ENCODE measurements around the gene USP22. TPM values are rescaled to one million over a fixed set of nuclear protein-coding genes. Genes with fewer than 3 reads are reported as not detected.
A peak's percentile ranks its signal among the peaks of the same experiment; 100 is the strongest.
"Not testable (repeated sequence)": the region's sequence is repeated elsewhere in the genome, so short reads cannot be mapped to it uniquely, and the experiment has no call there.

Gene USP22
- total RNA-seq, 1 donor from 2014 or later, result 235 TPM

DNA sequence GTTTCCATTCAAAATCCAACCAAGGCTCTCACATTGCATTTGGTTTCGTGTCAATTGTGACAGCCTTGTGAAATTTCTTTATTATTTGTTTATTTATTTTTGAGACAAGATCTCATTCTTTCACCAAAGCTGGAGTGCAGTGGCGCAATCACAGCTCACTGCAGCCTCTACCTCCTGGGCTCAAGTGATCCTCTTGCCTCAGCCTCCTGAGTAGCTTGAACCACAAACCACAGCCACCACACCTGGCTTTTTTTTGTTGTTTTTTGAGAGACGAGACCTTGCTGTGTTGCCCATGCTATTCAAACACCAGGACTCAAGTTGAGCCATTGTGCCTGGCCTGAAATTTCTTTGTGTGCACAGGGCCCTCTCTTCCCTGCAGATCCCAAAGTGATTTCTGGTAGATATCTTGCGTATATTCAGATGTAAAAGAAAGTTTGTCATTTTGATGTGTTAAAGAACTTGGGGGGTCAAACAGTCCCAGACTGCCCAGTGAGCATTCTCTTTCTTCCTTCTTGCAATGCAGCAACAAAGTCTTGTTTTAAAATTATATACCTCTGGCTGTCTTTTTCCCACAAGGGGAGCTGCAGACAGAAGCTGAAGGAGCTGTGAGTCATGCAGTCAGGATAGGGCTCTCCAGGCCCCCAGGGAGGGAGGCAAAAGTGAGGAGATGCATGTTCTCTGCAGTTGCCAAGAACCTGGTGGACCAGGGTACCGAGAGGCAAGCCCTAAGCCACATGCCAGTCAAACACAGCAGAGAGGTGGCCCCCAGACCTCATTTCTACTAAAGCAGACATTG, 15.5 kb upstream of the USP22 start:
- DNase-seq (ENCODE audit: low read depth), result no peak
- TF ChIP-seq, protein P1, sequence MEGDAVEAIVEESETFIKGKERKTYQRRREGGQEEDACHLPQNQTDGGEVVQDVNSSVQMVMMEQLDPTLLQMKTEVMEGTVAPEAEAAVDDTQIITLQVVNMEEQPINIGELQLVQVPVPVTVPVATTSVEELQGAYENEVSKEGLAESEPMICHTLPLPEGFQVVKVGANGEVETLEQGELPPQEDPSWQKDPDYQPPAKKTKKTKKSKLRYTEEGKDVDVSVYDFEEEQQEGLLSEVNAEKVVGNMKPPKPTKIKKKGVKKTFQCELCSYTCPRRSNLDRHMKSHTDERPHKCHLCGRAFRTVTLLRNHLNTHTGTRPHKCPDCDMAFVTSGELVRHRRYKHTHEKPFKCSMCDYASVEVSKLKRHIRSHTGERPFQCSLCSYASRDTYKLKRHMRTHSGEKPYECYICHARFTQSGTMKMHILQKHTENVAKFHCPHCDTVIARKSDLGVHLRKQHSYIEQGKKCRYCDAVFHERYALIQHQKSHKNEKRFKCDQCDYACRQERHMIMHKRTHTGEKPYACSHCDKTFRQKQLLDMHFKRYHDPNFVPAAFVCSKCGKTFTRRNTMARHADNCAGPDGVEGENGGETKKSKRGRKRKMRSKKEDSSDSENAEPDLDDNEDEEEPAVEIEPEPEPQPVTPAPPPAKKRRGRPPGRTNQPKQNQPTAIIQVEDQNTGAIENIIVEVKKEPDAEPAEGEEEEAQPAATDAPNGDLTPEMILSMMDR (IDR thresholded peaks at IDR 0.05; ENCODE audit: insufficient read depth, low read length, poor library complexity, severe bottlenecking), result peak; percentile 29
- Histone ChIP-seq H3K36me3 (ENCODE audit: control insufficient read depth, insufficient read depth, low read length) (no peaks in the 10 kb centered on the region), H3K27me3 (ENCODE audit: control insufficient read depth, insufficient read depth, low read length) (peaks cover 2% of the 10 kb centered on the region), H3K4me3 (ENCODE audit: low read depth, low read length) (no peak overlapping the region)

DNA sequence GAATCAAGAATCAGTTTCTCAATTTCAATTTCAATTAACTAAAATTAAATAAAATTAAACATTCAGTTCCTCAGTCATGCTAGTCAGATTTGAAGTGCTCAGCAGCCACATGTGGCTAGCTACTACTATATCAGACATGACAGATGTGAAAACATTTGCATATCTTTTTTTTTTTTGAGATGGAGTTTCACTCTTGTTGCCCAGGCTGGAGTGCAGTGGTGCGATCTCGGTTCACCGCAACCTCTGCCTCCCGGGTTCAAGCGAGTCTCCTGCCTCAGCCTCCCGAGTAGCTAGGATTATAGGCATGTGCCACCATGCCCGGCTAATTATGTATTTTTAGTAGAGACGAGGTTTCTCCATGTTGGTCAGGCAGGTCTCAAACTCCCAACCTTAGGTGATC, 10.2 kb upstream of the USP22 start:
- not testable (repeated sequence) for H3K4me3 ChIP-seq (ENCODE audit: low read depth, low read length); H3K27me3 ChIP-seq (ENCODE audit: control insufficient read depth, insufficient read depth, low read length); H3K36me3 ChIP-seq (ENCODE audit: control insufficient read depth, insufficient read depth, low read length); DNase-seq (ENCODE audit: low read depth)

DNA sequence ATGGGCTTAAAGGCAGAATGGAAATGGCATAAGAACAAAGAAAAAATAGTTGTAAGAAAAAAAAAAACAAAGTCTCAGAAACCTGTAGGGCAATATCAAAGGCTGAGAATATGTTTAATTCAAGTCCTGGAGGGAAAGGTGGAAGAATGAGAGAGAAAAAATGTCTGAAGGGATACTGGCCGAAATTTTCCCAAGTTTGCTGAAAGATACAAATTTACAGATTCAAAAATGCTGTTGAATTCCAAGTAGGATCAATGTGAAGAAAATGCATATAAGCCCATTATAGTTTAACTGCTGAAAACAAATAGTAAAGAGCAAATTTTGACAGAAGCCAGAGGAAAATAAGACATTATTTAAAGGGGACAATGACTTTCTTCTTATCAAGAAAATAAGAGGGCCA, 6.6 kb upstream of the USP22 start:
- Histone ChIP-seq H3K36me3 (ENCODE audit: control insufficient read depth, insufficient read depth, low read length) (no peaks in the 10 kb centered on the region), H3K4me3 (ENCODE audit: low read depth, low read length) (no peak overlapping the region), H3K27me3 (ENCODE audit: control insufficient read depth, insufficient read depth, low read length) (no peaks in the 10 kb centered on the region)
- TF ChIP-seq, protein P1 (IDR thresholded peaks at IDR 0.05; ENCODE audit: insufficient read depth, low read length, poor library complexity, severe bottlenecking), result no peak
- no peak for DNase-seq (ENCODE audit: low read depth)

DNA sequence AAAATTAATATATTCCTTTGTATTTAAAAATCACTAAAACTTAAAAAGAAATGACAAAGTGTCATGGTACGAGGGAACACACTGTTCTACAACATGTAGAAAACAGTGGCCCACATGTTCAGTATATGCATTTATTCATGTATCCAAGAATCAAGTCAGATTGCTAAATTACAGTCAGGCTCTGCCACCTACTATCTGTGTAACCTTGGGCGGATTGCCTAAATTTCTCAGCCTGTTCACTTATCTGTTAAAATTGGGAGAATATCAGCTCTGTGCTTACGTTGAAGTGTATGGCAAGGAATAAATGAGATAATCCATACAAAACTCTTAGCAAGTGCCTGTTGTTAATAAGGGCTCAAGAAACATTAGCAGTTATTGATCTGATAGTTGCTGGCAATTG, 3.4 kb upstream of the USP22 start:
- TF ChIP-seq, protein P1 (IDR thresholded peaks at IDR 0.05; ENCODE audit: insufficient read depth, low read length, poor library complexity, severe bottlenecking), result no peak
- DNase-seq (ENCODE audit: low read depth), result no peak
- no peaks in the 10 kb centered on the region for H3K27me3 ChIP-seq (ENCODE audit: control insufficient read depth, insufficient read depth, low read length)
- no peaks in the 10 kb centered on the region for H3K36me3 ChIP-seq (ENCODE audit: control insufficient read depth, insufficient read depth, low read length)
- no peak overlapping the region for H3K4me3 ChIP-seq (ENCODE audit: low read depth, low read length)

DNA sequence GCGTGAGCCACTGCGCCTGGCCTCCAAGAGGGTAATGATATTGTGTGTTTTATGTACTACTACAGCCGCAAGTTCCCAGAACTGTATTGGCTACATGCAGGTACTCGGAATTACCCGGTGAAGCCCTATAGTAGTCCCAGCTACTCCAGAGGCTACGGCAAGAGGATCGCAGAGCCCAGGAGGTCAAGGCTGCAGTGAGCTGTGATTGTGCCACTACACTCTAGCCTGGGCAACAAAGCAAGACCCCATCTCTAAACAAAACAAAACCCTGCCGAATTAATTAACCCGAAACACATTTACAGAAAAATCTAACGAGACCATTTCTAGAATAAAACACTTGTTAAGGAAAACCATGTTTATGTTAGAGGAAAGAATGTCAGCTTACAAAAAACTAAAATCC, 2.2 kb upstream of the USP22 start:
- H3K27me3 ChIP-seq (ENCODE audit: control insufficient read depth, insufficient read depth, low read length), result no peaks in the 10 kb centered on the region
- H3K4me3 ChIP-seq (ENCODE audit: low read depth, low read length), result no peak overlapping the region
- TF ChIP-seq, protein P1 (IDR thresholded peaks at IDR 0.05; ENCODE audit: insufficient read depth, low read length, poor library complexity, severe bottlenecking), result no peak
- DNase-seq (ENCODE audit: low read depth), result no peak
- no peaks in the 10 kb centered on the region for H3K36me3 ChIP-seq (ENCODE audit: control insufficient read depth, insufficient read depth, low read length)

DNA sequence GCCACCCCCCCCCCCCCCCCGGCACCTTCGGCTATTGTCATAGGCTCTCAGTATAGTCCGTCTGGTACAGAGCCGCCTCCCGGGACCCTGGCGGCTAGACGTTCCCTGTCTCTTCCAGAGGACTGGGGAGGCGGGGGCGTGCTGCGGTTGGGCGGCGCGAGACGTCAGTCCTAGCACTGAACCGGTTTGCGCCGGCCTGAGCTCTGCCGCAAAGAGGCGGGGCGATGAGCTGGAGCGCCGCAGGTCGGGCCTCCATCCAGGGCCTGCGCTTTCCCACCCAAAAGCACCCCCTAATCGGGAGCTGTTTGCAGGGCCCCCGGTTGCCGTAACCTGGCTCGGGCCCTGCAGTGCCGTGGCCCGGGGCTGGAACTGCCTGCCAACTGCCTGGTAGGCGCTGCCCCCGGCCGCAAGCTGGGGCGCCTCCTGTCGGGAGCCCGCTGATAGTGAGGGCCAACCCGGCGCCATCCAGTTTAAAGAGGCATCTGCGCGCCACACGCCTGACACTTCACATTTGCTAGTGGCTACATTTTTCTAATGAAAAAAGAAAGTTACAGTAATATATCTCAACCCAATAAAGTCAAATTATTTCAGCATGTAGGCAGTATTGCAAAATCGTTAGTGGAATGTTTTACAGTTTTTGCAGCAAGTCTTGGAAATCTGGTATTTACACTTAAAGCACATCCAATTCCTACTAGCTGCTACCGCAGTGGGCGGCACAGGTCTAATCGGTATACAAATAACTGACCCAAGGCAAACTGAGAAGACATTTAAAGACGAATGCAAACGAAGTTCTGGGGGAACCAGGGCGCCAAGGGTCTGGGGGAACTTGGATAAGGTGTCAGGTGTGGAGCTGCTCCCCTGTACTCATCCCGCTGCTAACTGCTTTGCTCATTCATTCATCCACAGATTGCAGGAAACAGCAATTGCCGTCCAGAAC, 753 bp upstream of the USP22 start:
- Histone ChIP-seq H3K27me3 (ENCODE audit: control insufficient read depth, insufficient read depth, low read length) (no peaks in the 10 kb centered on the region), H3K36me3 (ENCODE audit: control insufficient read depth, insufficient read depth, low read length) (no peaks in the 10 kb centered on the region), H3K4me3 (ENCODE audit: low read depth, low read length) (peak overlapping the region; percentile 64)
- TF ChIP-seq, protein P1 (IDR thresholded peaks at IDR 0.05; ENCODE audit: insufficient read depth, low read length, poor library complexity, severe bottlenecking), result peak; percentile 94
- peak; percentile 89 for DNase-seq (ENCODE audit: low read depth)

Measured in kidney epithelial cell (primary cell).